Astrocyte (in vitro differentiated cells and primary cell): Measurements from ENCODE around the gene SPAG8.

ENCODE experiments used
- CTCF ChIP-seq: IDR thresholded peaks from 2 replicates; pipeline ENCODE4 v1.5.1; 2011; ENCODE audit warnings: low read depth, mild to moderate bottlenecking, inconsistent platforms, low read length, moderate library complexity; ENCODE audit not compliant: insufficient read depth
- EZH2 ChIP-seq: IDR thresholded peaks from 2 replicates; pipeline ENCODE4 v1.6.1; 2012; ENCODE audit warnings: mild to moderate bottlenecking, low read length, inconsistent platforms; ENCODE audit not compliant: insufficient read depth

GRCh38 chr9:35847792-35848572 lies 35.9 kb upstream of the SPAG8 start:
- TF ChIP-seq EZH2: no peak
- no peak for TF ChIP-seq CTCF
